IPS-11a (cell line): Measurements from ENCODE around the gene ZNF132.
"Not testable (repeated sequence)": the region's sequence is repeated elsewhere in the genome, so short reads cannot be mapped to it uniquely, and the experiment has no call there.

Source experiments
- H3K4me3 ChIP-seq: one replicate; pipeline ENCODE4 v1.5.1; 2013; ENCODE audit warnings: low read depth, low read length, control low read depth

The ZNF132 gene

GRCh38 chr19:58468216-58468839, 28.4 kb upstream of the ZNF132 start:
- H3K4me3 ChIP-seq, result no peak overlapping the region

- H3K4me3 ChIP-seq, result peak within 1 kb of the TSS; percentile 81
These were observed 27.0 kb upstream of the ZNF132 start, which contains the start of gene ZNF324 for GRCh38 chr19:58466760-58467589. Gene ZNF324 (plus strand): TSS chr19:58467080. CDS start chr19:58469186, 2,106 bp downstream.

- H3K4me3 ChIP-seq, result peak overlapping the region; percentile 25
These were observed 26.3 kb upstream of the ZNF132 start for GRCh38 chr19:58466089-58466759.

GRCh38 chr19:58460039-58460438, 20.1 kb upstream of the ZNF132 start:
- no peak overlapping the region for H3K4me3 ChIP-seq

DNA sequence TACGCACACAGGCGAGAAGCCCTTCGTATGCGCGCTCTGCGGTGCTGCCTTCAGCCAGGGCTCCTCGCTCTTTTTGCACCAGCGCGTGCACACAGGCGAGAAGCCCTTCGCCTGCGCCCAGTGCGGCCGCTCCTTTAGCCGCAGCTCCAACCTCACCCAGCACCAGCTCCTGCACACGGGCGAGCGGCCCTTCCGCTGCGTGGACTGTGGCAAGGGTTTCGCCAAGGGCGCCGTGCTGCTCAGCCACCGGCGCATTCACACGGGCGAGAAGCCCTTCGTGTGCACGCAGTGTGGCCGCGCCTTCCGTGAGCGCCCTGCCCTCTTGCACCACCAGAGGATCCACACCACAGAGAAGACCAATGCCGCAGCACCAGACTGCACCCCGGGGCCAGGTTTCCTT, 16.2 kb upstream of the ZNF132 start:
- H3K4me3 ChIP-seq, result no peak overlapping the region

DNA sequence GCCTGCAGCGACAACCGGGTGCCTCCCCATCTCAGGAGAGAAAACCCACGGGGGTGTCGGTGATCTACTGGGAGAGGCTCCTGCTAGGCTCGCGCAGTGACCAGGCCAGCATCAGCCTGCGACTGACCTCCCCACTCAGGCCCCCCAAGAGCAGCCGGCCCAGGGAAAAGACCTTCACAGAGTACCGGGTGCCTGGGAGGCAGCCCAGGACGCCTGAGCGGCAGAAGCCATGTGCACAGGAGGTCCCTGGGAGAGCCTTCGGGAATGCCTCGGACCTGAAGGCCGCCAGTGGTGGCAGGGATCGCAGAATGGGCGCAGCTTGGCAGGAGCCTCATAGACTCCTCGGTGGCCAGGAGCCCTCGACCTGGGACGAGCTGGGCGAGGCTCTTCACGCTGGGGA, 15.4 kb upstream of the ZNF132 start:
- no peak overlapping the region for H3K4me3 ChIP-seq

GRCh38 chr19:58453743-58454142, 13.8 kb upstream of the ZNF132 start:
- H3K4me3 ChIP-seq, result no peak overlapping the region

GRCh38 chr19:58451358-58452101, 11.6 kb upstream of the ZNF132 start, which contains the start of gene ZNF324B:
Gene ZNF324B (plus strand): TSS chr19:58451622. CDS start chr19:58453702, 2,080 bp downstream.
- peak within 1 kb of the TSS; percentile 67 for H3K4me3 ChIP-seq

DNA sequence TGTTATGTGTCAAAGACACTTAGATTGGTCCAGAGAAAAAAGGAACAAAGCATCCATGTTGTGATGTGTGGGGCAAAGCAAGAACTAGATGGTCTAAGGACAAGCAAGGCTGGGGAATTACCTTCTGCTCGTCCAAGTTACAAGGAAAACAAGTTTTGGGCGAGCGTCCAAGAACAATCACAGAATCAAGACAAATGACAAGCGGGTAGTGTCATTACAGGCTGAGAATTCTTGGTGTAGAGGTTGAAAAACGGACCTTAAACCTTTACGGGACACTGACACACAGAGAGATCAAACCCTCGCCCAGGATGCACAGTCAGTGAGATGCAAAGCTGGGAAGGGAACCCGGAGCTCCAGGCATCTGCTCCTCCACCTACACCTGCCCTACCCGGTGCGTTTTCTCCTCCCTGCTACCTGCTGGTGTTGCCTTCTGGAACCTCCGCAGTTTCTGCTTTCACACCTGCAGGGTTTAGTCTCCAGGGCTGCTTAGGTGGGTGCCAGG, 11.0 kb upstream of the ZNF132 start:
- peak overlapping the region; percentile 67 for H3K4me3 ChIP-seq

DNA sequence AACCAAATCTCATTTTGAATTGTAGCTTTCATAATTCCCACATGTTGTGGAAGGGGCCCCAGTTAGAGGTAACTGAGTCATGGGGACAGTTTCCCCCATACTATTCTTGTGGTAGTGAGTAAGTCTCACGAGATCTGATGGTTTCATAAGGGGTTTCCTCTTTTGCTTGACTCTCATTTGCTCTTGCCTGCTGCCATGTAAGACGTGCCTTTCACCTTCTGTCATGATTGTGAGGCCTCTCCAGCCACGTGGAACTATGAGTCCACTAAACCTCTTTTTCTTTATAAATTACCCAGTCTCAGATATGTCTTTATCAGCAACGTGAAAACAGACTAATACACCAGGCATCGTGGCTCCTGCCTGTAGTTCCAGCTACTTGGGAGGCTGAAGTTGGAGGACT, 10.0 kb upstream of the ZNF132 start:
- not testable (repeated sequence) for H3K4me3 ChIP-seq

DNA sequence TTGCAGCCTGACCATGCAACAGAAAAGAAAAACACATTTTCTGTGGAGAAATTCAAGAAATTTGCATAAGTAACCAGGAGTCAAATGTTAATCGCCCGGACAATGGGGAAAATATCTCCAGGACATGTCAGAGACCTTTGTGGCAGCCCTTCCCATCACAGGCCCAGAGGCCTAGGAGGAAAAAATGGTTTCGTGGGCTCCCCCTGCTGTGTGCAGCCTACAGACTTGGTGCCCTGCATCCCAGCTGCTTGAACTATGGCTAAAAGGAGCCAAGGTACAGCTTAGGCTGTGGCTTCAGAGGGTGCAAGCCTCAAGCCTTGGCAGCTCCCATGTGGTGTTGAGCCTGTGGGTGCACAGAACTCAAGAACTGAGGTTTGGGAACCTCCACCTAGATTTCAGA, 8.9 kb upstream of the ZNF132 start:
- H3K4me3 ChIP-seq, result not testable (repeated sequence)

DNA sequence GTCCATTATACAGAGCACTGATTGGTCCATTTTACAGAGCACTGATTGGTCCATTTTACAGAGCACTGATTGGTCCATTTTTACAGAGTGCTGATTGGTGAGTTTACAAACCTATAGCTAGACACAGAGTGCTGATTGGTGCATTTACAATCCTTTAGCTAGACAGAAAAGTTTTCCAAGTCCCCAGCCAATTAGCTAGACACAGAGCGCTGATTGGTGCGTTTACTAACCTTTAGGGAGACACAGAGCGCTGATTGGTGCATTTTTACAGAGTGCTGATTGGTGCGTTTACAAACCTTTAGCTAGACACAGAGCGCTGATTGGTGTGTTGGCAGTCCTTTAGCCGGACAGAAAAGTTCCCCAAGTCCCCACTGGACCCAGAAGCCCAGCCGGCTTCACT, 3.0 kb upstream of the ZNF132 start:
- not testable (repeated sequence) for H3K4me3 ChIP-seq

- H3K4me3 ChIP-seq, result peak overlapping the region; percentile 51
These were observed 603 bp upstream of the ZNF132 start for GRCh38 chr19:58440556-58440955.

DNA sequence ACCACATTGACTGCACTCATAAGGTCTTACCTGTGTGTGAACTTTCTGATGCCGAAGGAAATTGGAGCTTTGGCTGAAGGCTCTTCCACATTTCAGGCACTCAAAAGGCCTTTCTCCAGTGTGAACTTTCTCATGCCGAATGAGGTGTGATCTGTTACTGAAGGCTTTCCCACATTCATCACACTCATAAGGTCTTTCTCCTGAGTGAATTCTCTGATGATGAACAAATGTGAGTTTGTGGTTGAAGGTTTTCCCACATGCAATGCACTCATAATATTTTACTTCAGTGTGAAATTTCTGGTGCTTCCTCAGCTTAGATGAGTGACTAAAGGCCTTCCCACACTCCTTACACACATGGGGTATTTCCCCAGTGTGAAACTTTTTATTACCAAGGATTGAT, 5.7 kb downstream of the ZNF132 start:
- H3K4me3 ChIP-seq, result no peak overlapping the region

- no peak overlapping the region for H3K4me3 ChIP-seq
These were observed 10.2 kb downstream of the ZNF132 start for GRCh38 chr19:58429745-58430144.

DNA sequence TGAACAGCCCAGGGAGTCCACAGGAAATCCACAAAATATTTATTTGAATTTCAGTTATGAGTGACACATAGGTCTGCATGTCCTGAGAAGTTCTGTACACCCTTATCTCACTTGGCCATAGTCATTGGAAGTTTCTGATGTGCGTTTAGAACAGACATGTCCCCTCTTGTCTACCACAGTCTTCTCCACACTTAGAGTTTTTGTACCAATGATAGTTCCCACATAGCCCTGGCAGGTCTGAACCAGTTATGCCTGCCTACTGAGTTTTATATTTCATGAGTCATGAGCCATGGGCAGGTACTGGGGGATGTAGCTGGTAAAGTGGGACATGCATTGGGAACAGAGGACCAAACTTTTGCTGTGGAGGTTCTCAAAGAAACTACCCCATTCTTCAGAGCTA, 11.3 kb downstream of the ZNF132 start:
- H3K4me3 ChIP-seq, result no peak overlapping the region

DNA sequence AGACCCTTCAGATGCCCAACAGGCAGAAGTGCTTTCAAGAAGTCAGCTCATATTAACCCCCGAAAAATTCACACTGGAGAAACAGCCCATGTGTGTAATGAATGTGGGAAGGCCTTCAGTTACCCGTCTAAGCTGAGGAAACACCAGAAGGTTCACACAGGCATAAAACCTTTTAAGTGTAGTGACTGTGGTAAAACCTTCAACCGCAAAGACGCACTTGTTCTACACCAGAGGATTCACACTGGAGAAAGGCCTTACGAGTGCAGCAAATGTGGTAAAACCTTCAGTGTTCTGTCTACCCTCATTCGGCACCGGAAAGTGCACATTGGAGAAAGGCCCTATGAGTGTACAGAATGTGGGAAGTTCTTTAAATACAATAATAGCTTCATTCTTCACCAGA, 22.9 kb downstream of the ZNF132 start:
- no peak overlapping the region for H3K4me3 ChIP-seq

GRCh38 chr19:58416604-58417003, 23.3 kb downstream of the ZNF132 start:
- H3K4me3 ChIP-seq, result no peak overlapping the region

GRCh38 chr19:58409010-58409790, 30.8 kb downstream of the ZNF132 start:
- H3K4me3 ChIP-seq, result peak overlapping the region; percentile 92
